H9 (cell line): ENCODE data around the gene UNC13D. TPM values are rescaled to one million over a fixed set of nuclear protein-coding genes. Genes with fewer than 3 reads are reported as not detected.

Source experiments
- DNase-seq: peaks from one replicate; pipeline ENCODE4 v3.0.0-alpha.2; 2017
- H2AFZ ChIP-seq: one replicate; pipeline ENCODE4 v1.6.1; 2013; ENCODE audit warnings: mild to moderate bottlenecking, low read length, control low read depth, moderate library complexity
- H2AK5ac ChIP-seq: 2 replicates; pipeline ENCODE4 v1.6.1; 2013; ENCODE audit warnings: low read length, control low read depth, mixed read lengths; ENCODE audit not compliant: insufficient read length
- H2BK120ac ChIP-seq: one replicate; pipeline ENCODE4 v1.6.1; 2013; ENCODE audit warnings: low read depth, mild to moderate bottlenecking, low read length, control low read depth, inconsistent platforms; ENCODE audit not compliant: poor library complexity, severe bottlenecking
- H2BK12ac ChIP-seq: 2 replicates; pipeline ENCODE4 v1.6.1; 2013; ENCODE audit warnings: low read length, control low read depth, mixed read lengths, low read depth; ENCODE audit not compliant: insufficient read length
- H2BK15ac ChIP-seq: 2 replicates; pipeline ENCODE4 v1.6.1; 2013; ENCODE audit warnings: low read depth, low read length, control low read depth
- H2BK20ac ChIP-seq: one replicate; pipeline ENCODE4 v1.6.1; 2013; ENCODE audit warnings: low read depth, mild to moderate bottlenecking, low read length, control low read depth, inconsistent platforms; ENCODE audit not compliant: poor library complexity, severe bottlenecking
- H2BK5ac ChIP-seq: 2 replicates; pipeline ENCODE4 v1.6.1; 2013; ENCODE audit warnings: low read length, control low read depth, mixed read lengths; ENCODE audit not compliant: insufficient read length
- H3K14ac ChIP-seq: 2 replicates; pipeline ENCODE4 v1.6.1; 2013; ENCODE audit warnings: low read length, control low read depth; ENCODE audit not compliant: insufficient read depth
- H3K18ac ChIP-seq: 2 replicates; pipeline ENCODE4 v1.6.1; 2013; ENCODE audit warnings: low read depth, mild to moderate bottlenecking, mixed read lengths, low read length, control low read depth; ENCODE audit not compliant: insufficient read length
- H3K23ac ChIP-seq: 2 replicates; pipeline ENCODE4 v1.6.1; 2013; ENCODE audit warnings: low read length, control low read depth, mixed read lengths, low read depth; ENCODE audit not compliant: insufficient read length
- H3K23me2 ChIP-seq: 2 replicates; pipeline ENCODE4 v1.6.1; 2013; ENCODE audit warnings: low read depth, mild to moderate bottlenecking, mixed read lengths, low read length, control low read depth; ENCODE audit not compliant: insufficient read length, poor library complexity, severe bottlenecking
- H3K27ac ChIP-seq: 2 replicates; pipeline ENCODE4 v1.5.1; 2013; ENCODE audit warnings: low read length, control low read depth, mixed read lengths, low read depth; ENCODE audit not compliant: insufficient read length
- H3K27me3 ChIP-seq: 2 replicates; pipeline ENCODE4 v1.6.1; 2013; ENCODE audit warnings: low read length, control low read depth, inconsistent platforms; ENCODE audit not compliant: insufficient read depth
- H3K4ac ChIP-seq: 2 replicates; pipeline ENCODE4 v1.6.1; 2013; ENCODE audit warnings: low read depth, mild to moderate bottlenecking, control low read depth, inconsistent platforms, low read length, moderate library complexity
- H3K4me1 ChIP-seq: 2 replicates; pipeline ENCODE4 v1.6.1; 2013; ENCODE audit warnings: low read length, control low read depth, inconsistent platforms; ENCODE audit not compliant: insufficient read depth
- H3K4me2 ChIP-seq: 2 replicates; pipeline ENCODE4 v1.6.1; 2013; ENCODE audit warnings: low read length, control low read depth, mixed read lengths; ENCODE audit not compliant: insufficient read length, insufficient read depth
- H3K56ac ChIP-seq: 2 replicates; pipeline ENCODE4 v1.6.1; 2013; ENCODE audit warnings: low read depth, mild to moderate bottlenecking, mixed read lengths, low read length, control low read depth; ENCODE audit not compliant: insufficient read length
- H3K79me1 ChIP-seq: 2 replicates; pipeline ENCODE4 v1.6.1; 2013; ENCODE audit warnings: low read depth, mild to moderate bottlenecking, moderate library complexity, low read length, control low read depth, inconsistent platforms; ENCODE audit not compliant: insufficient read depth, poor library complexity, severe bottlenecking
- H3K79me2 ChIP-seq: 2 replicates; pipeline ENCODE4 v1.6.1; 2013; ENCODE audit warnings: low read length, control low read depth, inconsistent platforms; ENCODE audit not compliant: insufficient read depth
- H3K9ac ChIP-seq: 2 replicates; pipeline ENCODE4 v1.6.1; 2013; ENCODE audit warnings: low read length, control low read depth, mixed read lengths; ENCODE audit not compliant: insufficient read length; ENCODE audit errors: extremely low read depth
- H3K9me3 ChIP-seq: one replicate; pipeline ENCODE4 v1.6.1; 2013; ENCODE audit warnings: low read depth, low read length, inconsistent platforms; ENCODE audit not compliant: control insufficient read depth
- H3T11ph ChIP-seq: one replicate; pipeline ENCODE4 v1.6.1; 2013; ENCODE audit warnings: mild to moderate bottlenecking, low read length, control low read depth, inconsistent platforms
- H4K20me1 ChIP-seq: one replicate; pipeline ENCODE4 v1.6.1; 2013; ENCODE audit not compliant: control insufficient read depth, insufficient read length, insufficient read depth
- H4K5ac ChIP-seq: 2 replicates; pipeline ENCODE4 v1.6.1; 2013; ENCODE audit warnings: low read depth, mild to moderate bottlenecking, mixed read lengths, low read length, control low read depth; ENCODE audit not compliant: insufficient read length
- H4K8ac ChIP-seq: replicated peaks from 2 replicates; pipeline ENCODE4 v1.6.1; 2013; ENCODE audit warnings: low read length, control low read depth, mixed read lengths, low read depth; ENCODE audit not compliant: insufficient read length
- H4K91ac ChIP-seq: 2 replicates; pipeline ENCODE4 v1.6.1; 2013; ENCODE audit warnings: low read depth, mild to moderate bottlenecking, moderate library complexity, mixed read lengths, low read length, control low read depth; ENCODE audit not compliant: insufficient read length
- H3K27ac Mint-ChIP-seq, 3 experiments: 2 replicates in 2 of 3; 3 replicates in 1 of 3; pipeline ENCODE4 v1.8.0; 2020 to 2021; ENCODE audit warnings: mixed read lengths in 3 of 3, mild to moderate bottlenecking in 1 of 3, moderate library complexity in 1 of 3
- H3K27me3 Mint-ChIP-seq: 2 replicates; pipeline ENCODE4 v1.8.0; 2021; ENCODE audit warnings: low read depth, mild to moderate bottlenecking, moderate library complexity, mixed read lengths
- H3K36me3 Mint-ChIP-seq, 3 experiments: 2 replicates in 2 of 3; 3 replicates in 1 of 3; pipeline ENCODE4 v1.8.0; 2020 to 2021; ENCODE audit warnings: low read depth in 3 of 3, mixed read lengths in 3 of 3; ENCODE audit not compliant: insufficient read depth in 1 of 3
- H3K4me1 Mint-ChIP-seq, 2 experiments: 2 replicates each; pipeline ENCODE4 v1.8.0; 2020; ENCODE audit warnings: mixed read lengths in 2 of 2
- H3K4me3 Mint-ChIP-seq, 2 experiments: 2 replicates in 1 of 2; 3 replicates in 1 of 2; pipeline ENCODE4 v1.8.0; 2020 to 2021; ENCODE audit warnings: mild to moderate bottlenecking in 2 of 2, mixed read lengths in 2 of 2, moderate library complexity in 1 of 2
- H3K9me3 Mint-ChIP-seq, 2 experiments: 2 replicates in 1 of 2; 3 replicates in 1 of 2; pipeline ENCODE4 v1.8.0; 2020; ENCODE audit warnings: mild to moderate bottlenecking in 2 of 2, mixed read lengths in 2 of 2, moderate library complexity in 1 of 2
- CTCF ChIP-seq: fragments of 200-600 bp; sonication (generic); conservative IDR thresholded peaks from 3 replicates; pipeline ENCODE4 v1.8.0; 2021; ENCODE audit warnings: antibody characterized with exemption, mild to moderate bottlenecking
- WGBS: extraction: QIAGEN DNeasy Blood & Tissue Kit; methylation state at CpG from one replicate; pipeline ENCODE4 v1.1.7; 2013; ENCODE audit warnings: missing lambda C conversion rate, low lambda C conversion rate, mixed read lengths; ENCODE audit not compliant: insufficient read length; ENCODE audit errors: extremely low coverage; 5-methylcytosine and 5-hydroxymethylcytosine counted together
- total RNA-seq: library from RNA; stranded (reverse); gene quantifications from 2 replicates; pipeline ENCODE4 v1.2.1, GENCODE V29; 2021

The UNC13D gene
- total RNA-seq, 1 experiment from 2014 or later = 6.3 TPM

GRCh38 chr17:75815399-75815798 lies 28.8 kb downstream of the UNC13D start:
- no peak overlapping the region for H2BK5ac ChIP-seq
- no peak overlapping the region for H4K8ac ChIP-seq
- H4K5ac ChIP-seq = no peak overlapping the region
- H3K56ac ChIP-seq = no peak overlapping the region
- H3K9me3 ChIP-seq = no peaks in the 10 kb centered on the region
- H3K4me3 Mint-ChIP-seq = no peak overlapping the region
- no peak overlapping the region for H2BK20ac ChIP-seq
- no peak overlapping the region for H2BK15ac ChIP-seq
- H2BK12ac ChIP-seq = no peak overlapping the region
- H3K79me1 ChIP-seq = no peaks in the 10 kb centered on the region
- H3T11ph ChIP-seq = no peak overlapping the region
- H3K27ac Mint-ChIP-seq = no peak overlapping the region
- DNase-seq = no peak
- H4K91ac ChIP-seq = no peak overlapping the region
- H2AFZ ChIP-seq = no peak overlapping the region
- no peak overlapping the region for H3K18ac ChIP-seq
- H3K4me1 Mint-ChIP-seq = no peaks in the 10 kb centered on the region
- H4K20me1 ChIP-seq = no peaks in the 10 kb centered on the region
- no CpG with 5 or more reads among the region's 3 CpGs for WGBS
- no peaks in the 10 kb centered on the region for H3K4me1 ChIP-seq
- H2AK5ac ChIP-seq = no peak overlapping the region
- H3K4ac ChIP-seq = no peak overlapping the region
- no peak overlapping the region for H3K27ac ChIP-seq
- H3K9me3 Mint-ChIP-seq = no peaks in the 10 kb centered on the region
- no peaks in the 10 kb centered on the region for H3K27me3 ChIP-seq
- no peaks in the 10 kb centered on the region for H3K27me3 Mint-ChIP-seq
- no peak for TF ChIP-seq CTCF
- H3K23me2 ChIP-seq = no peaks in the 10 kb centered on the region
- H3K14ac ChIP-seq = no peak overlapping the region
- H3K23ac ChIP-seq = no peak overlapping the region
- H3K79me2 ChIP-seq = no peaks in the 10 kb centered on the region
- no peak overlapping the region for H2BK120ac ChIP-seq
- no peak overlapping the region for H3K4me2 ChIP-seq
- no peak overlapping the region for H3K9ac ChIP-seq
- H3K36me3 Mint-ChIP-seq = peaks cover 20 to 76% (median 76%) of the 10 kb centered on the region in 3 experiments; a peak in 6 of 7 replicates
